ENCODE data around the gene RAET1L.

The RAET1L gene

GRCh38 chr6:150036081-150036480 is 10.7 kb upstream of the RAET1L start:
- no peak overlapping the region for H3K4me3 ChIP-seq (replicated peaks; ENCODE audit: low read depth, low read length)
- TF ChIP-seq, protein P1, sequence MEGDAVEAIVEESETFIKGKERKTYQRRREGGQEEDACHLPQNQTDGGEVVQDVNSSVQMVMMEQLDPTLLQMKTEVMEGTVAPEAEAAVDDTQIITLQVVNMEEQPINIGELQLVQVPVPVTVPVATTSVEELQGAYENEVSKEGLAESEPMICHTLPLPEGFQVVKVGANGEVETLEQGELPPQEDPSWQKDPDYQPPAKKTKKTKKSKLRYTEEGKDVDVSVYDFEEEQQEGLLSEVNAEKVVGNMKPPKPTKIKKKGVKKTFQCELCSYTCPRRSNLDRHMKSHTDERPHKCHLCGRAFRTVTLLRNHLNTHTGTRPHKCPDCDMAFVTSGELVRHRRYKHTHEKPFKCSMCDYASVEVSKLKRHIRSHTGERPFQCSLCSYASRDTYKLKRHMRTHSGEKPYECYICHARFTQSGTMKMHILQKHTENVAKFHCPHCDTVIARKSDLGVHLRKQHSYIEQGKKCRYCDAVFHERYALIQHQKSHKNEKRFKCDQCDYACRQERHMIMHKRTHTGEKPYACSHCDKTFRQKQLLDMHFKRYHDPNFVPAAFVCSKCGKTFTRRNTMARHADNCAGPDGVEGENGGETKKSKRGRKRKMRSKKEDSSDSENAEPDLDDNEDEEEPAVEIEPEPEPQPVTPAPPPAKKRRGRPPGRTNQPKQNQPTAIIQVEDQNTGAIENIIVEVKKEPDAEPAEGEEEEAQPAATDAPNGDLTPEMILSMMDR (IDR thresholded peaks at IDR 0.05; ENCODE audit: low read depth, low read length, missing control alignments): no peak
- no peak for DNase-seq (ENCODE audit: extremely low read depth, low read depth)

GRCh38 chr6:150033207-150033771 is 8.0 kb upstream of the RAET1L start:
- no peak for DNase-seq (ENCODE audit: extremely low read depth, low read depth)
- H3K4me3 ChIP-seq (replicated peaks; ENCODE audit: low read depth, low read length): no peak overlapping the region
- TF ChIP-seq, protein P1 (IDR thresholded peaks at IDR 0.05; ENCODE audit: low read depth, low read length, missing control alignments): no peak

DNA sequence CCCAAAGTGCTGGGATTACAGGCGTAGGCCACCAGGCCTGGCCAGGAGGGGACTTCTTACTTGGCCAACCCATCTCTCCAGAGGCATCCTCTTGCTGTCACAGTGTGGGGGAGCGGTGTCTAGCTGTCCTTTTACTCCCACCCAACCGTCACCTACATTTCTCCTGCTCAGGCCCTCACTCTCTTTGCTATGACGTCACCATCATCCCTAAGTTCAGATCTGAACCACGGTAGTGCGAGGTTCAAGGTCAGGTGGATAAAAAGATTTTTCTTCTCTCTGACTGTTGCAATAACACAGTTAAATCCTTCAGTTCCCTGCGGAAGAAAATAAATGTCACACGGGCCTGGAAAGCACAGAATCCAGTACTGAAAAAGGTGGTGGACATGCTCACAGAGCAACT is 7.3 kb upstream of the RAET1L start:
- no peak overlapping the region for H3K4me3 ChIP-seq (replicated peaks; ENCODE audit: low read depth, low read length)
- TF ChIP-seq, protein P1 (IDR thresholded peaks at IDR 0.05; ENCODE audit: low read depth, low read length, missing control alignments): no peak
- DNase-seq (ENCODE audit: extremely low read depth, low read depth): no peak

DNA sequence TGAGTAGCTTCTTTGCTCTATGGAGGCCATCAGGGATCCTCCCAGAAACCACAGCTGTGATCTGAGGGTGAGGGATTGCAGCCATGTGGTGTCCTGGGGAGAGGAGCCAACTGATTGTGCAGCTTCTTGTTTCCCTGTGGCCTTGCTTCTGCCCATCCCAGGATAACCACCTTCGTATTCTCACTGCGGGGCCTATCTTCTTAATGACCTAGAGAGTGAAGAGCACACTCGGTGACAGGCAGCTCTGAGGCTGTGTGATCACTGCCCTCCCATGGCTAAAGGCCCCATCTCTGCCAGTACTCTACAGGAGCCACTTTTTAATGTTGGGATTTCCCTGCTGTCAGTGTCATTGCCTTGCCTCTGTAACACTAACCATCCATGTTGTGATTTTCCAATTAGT is 5.3 kb upstream of the RAET1L start:
- no peak for DNase-seq (ENCODE audit: extremely low read depth, low read depth)
- no peak overlapping the region for H3K4me3 ChIP-seq (replicated peaks; ENCODE audit: low read depth, low read length)
- TF ChIP-seq, protein P1 (IDR thresholded peaks at IDR 0.05; ENCODE audit: low read depth, low read length, missing control alignments): no peak

DNA sequence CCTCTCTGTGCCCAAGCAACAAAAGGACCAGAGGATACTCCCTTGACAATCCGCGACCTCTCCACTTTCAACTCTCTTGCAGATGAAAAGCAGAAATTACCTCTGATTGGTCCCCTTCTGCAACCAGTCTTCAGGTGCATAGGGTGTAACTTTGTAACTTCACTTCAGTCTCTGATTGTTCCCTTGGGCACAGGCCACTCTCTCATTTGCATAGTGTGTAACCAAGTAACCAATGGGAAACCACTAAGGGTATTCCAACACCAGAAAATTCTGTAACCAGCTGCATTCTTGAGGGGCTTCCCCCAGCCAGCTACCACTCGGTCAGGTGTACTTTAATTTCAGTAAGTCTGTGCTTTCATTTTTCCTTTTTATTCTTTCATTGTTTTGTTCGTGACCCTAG is 4.4 kb upstream of the RAET1L start:
- TF ChIP-seq, protein P1 (IDR thresholded peaks at IDR 0.05; ENCODE audit: low read depth, low read length, missing control alignments): no peak
- no peak overlapping the region for H3K4me3 ChIP-seq (replicated peaks; ENCODE audit: low read depth, low read length)
- DNase-seq (ENCODE audit: extremely low read depth, low read depth): no peak

DNA sequence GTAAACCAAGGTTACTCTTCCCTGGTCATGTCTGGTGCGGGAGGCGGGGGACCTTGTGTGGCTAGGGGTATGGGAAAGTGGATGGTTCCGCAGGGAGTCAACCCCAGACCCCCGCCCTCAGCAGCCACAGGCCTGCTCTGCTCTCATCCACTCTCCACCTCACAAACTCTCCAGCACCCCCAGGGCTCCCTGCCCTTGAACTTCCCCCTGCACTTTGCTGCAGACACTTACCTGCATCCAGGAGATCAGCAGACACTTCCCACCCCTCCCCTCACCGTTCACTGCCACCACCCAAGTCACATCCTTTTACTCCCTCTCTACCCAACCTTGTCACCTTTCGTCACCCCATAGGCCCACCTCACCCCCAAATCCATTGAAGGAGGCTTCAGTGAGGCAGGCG is 3.9 kb upstream of the RAET1L start:
- TF ChIP-seq, protein P1 (IDR thresholded peaks at IDR 0.05; ENCODE audit: low read depth, low read length, missing control alignments): no peak
- H3K4me3 ChIP-seq (replicated peaks; ENCODE audit: low read depth, low read length): no peak overlapping the region
- DNase-seq (ENCODE audit: extremely low read depth, low read depth): no peak

DNA sequence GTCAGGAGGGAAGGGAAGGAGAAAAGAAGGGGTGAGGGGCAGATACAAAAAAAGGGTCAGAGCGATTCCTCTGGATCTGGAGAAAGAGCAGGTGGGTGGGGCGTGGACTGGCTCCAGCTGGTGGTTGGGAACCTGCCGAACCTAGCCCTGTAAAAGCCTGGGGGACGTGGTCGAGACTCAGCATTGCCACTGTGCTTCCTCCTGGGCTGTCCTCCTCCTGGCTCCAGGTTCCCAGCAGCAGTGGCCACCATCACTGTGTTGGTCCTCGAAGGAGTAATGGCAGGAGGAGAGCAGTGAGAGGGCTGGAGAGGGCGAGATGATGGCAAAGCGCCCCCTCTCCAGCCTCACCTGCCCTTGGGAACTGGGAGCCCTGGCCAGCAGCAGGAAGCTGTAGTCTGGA is 3.5 kb upstream of the RAET1L start:
- TF ChIP-seq, protein P1 (IDR thresholded peaks at IDR 0.05; ENCODE audit: low read depth, low read length, missing control alignments): no peak
- DNase-seq (ENCODE audit: extremely low read depth, low read depth): no peak
- no peak overlapping the region for H3K4me3 ChIP-seq (replicated peaks; ENCODE audit: low read depth, low read length)

Measured in HFF-Myc (cell line).